Osteoblast (primary cell): ENCODE measurements around the gene PDLIM7. TPM values are rescaled to one million over a fixed set of nuclear protein-coding genes. Genes with fewer than 3 reads are reported as not detected.

Experiments
- DNase-seq: peaks from one replicate; pipeline ENCODE4 v3.0.0; 2011; ENCODE audit warnings: low spot score, mixed read lengths; ENCODE audit not compliant: insufficient read length; ENCODE audit errors: missing footprints
- H2AFZ ChIP-seq: 2 replicates; pipeline ENCODE4 v1.6.0; 2011; ENCODE audit warnings: mild to moderate bottlenecking, low read length
- H3K27ac ChIP-seq: 2 replicates; pipeline ENCODE4 v1.5.1; 2011; ENCODE audit warnings: mild to moderate bottlenecking, low read depth, low read length, moderate library complexity
- H3K27me3 ChIP-seq: 2 replicates; pipeline ENCODE4 v1.6.0; 2012; ENCODE audit warnings: mild to moderate bottlenecking, control low read depth, inconsistent platforms, low read length, moderate library complexity; ENCODE audit not compliant: insufficient read depth
- H3K36me3 ChIP-seq: 2 replicates; pipeline ENCODE4 v1.5.1; 2011; ENCODE audit warnings: mild to moderate bottlenecking, low read length, control low read depth, moderate library complexity; ENCODE audit not compliant: insufficient read depth
- H3K4me1 ChIP-seq: 2 replicates; pipeline ENCODE4 v1.5.1; 2011; ENCODE audit warnings: mild to moderate bottlenecking, low read length, control low read depth, moderate library complexity; ENCODE audit not compliant: insufficient read depth
- H3K4me2 ChIP-seq: 2 replicates; pipeline ENCODE4 v1.6.0; 2011; ENCODE audit warnings: mild to moderate bottlenecking, low read length; ENCODE audit not compliant: insufficient read depth
- H3K4me3 ChIP-seq: fragments of 200-600 bp; sonication (generic); 3 replicates; pipeline ENCODE4 v1.5.1; 2012; ENCODE audit warnings: mild to moderate bottlenecking, low read length, inconsistent platforms; ENCODE audit not compliant: insufficient read depth
- H3K79me2 ChIP-seq: 2 replicates; pipeline ENCODE4 v1.6.0; 2012; ENCODE audit warnings: mild to moderate bottlenecking, low read length, control low read depth, inconsistent platforms; ENCODE audit not compliant: insufficient read depth
- H3K9me3 ChIP-seq: 2 replicates; pipeline ENCODE4 v1.5.1; 2011; ENCODE audit warnings: low read depth, low read length, control low read depth
- H4K20me1 ChIP-seq: 2 replicates; pipeline ENCODE4 v1.6.0; 2012; ENCODE audit warnings: mild to moderate bottlenecking, low read length, control low read depth; ENCODE audit not compliant: insufficient read depth
- CTCF ChIP-seq: IDR thresholded peaks from 2 replicates; pipeline ENCODE4 v1.5.1; 2011; ENCODE audit warnings: mild to moderate bottlenecking, low read depth, low read length, moderate library complexity; ENCODE audit errors: extremely low read depth
- total RNA-seq: library from RNA; depleted of rRNA; stranded (reverse); fragments of >200 nt; gene quantifications from 2 replicates; pipeline ENCODE4 v1.2.3, GENCODE V29; 2012

The PDLIM7 gene
- total RNA-seq, 1 donor: 159 TPM

GRCh38 chr5:177438468-177438867, 58.9 kb downstream of the PDLIM7 start:
- H3K4me3 ChIP-seq: no peak overlapping the region
- peaks cover 16% of the 10 kb centered on the region for H3K36me3 ChIP-seq
- no peaks in the 10 kb centered on the region for H3K4me1 ChIP-seq
- no peaks in the 10 kb centered on the region for H3K79me2 ChIP-seq
- DNase-seq: peak; percentile 30
- no peaks in the 10 kb centered on the region for H3K27me3 ChIP-seq
- no peak overlapping the region for H3K4me2 ChIP-seq
- no peaks in the 10 kb centered on the region for H3K9me3 ChIP-seq
- H2AFZ ChIP-seq: no peak overlapping the region
- no peak overlapping the region for H3K27ac ChIP-seq
- TF ChIP-seq CTCF: no peak
- H4K20me1 ChIP-seq: no peaks in the 10 kb centered on the region

GRCh38 chr5:177437623-177438022, 59.8 kb downstream of the PDLIM7 start:
- Histone ChIP-seq H4K20me1 (no peaks in the 10 kb centered on the region), H3K27ac (no peak overlapping the region), H3K27me3 (no peaks in the 10 kb centered on the region), H3K4me3 (no peak overlapping the region), H3K9me3 (no peaks in the 10 kb centered on the region), H3K79me2 (no peaks in the 10 kb centered on the region), H3K4me2 (no peak overlapping the region), H3K36me3 (peaks cover 23% of the 10 kb centered on the region), H3K4me1 (no peaks in the 10 kb centered on the region), H2AFZ (no peak overlapping the region)
- TF ChIP-seq CTCF: no peak
- DNase-seq: peak; percentile 79

- Histone ChIP-seq H3K4me1 (no peaks in the 10 kb centered on the region), H3K27me3 (no peaks in the 10 kb centered on the region), H3K4me2 (no peak overlapping the region), H3K79me2 (no peaks in the 10 kb centered on the region), H3K4me3 (no peak overlapping the region), H3K27ac (no peak overlapping the region), H2AFZ (no peak overlapping the region), H3K9me3 (no peaks in the 10 kb centered on the region), H4K20me1 (no peaks in the 10 kb centered on the region), H3K36me3 (peaks cover 27% of the 10 kb centered on the region)
- no peak for TF ChIP-seq CTCF
- DNase-seq: peak; percentile 68
Observed at GRCh38 chr5:177435847-177436536, 61.4 kb downstream of the PDLIM7 start.

GRCh38 chr5:177434942-177435738, 62.3 kb downstream of the PDLIM7 start:
- no peaks in the 10 kb centered on the region for H3K79me2 ChIP-seq
- no peak overlapping the region for H3K4me3 ChIP-seq
- H2AFZ ChIP-seq: no peak overlapping the region
- peaks cover 24% of the 10 kb centered on the region for H3K36me3 ChIP-seq
- peak; percentile 54 for DNase-seq
- peaks cover 2% of the 10 kb centered on the region for H4K20me1 ChIP-seq
- no peak overlapping the region for H3K27ac ChIP-seq
- H3K4me1 ChIP-seq: no peaks in the 10 kb centered on the region
- H3K9me3 ChIP-seq: no peaks in the 10 kb centered on the region
- TF ChIP-seq CTCF: no peak
- no peak overlapping the region for H3K4me2 ChIP-seq
- no peaks in the 10 kb centered on the region for H3K27me3 ChIP-seq
